ENCODE results near the gene SENP3.

DNA sequence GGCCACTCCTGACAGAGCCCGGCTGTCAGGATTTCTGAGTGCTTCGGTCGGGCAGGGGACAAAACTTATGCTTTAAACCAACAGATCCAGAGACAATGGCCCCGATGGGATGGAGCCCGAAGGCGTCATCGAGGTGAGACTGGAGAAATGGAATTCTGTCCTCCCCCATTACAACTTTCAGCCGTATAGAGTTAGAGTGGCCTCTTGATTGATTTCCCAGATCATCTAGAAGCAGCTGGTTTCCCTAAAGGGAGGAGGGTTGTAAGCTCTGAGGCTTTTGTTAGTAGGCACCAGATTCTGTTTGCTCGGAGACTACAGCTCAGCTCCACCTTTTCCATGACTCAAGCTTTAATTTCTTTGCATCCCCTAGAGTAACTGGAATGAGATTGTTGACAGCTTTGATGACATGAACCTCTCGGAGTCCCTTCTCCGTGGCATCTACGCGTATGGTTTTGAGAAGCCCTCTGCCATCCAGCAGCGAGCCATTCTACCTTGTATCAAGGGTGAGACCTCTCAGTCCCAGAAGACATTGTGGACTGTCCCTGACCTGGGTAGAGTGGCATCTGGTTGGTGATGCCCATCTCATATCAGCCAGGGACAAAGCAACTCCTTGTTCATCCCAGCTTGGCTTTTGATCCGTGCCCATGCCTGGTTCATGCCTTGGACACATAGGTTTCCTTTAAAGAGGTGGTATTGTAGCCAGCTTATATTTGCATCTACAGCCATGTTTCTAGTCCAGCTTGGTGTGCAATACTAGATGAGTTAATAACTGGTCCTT lies 12.6 kb downstream of the SENP3 start:
- TF ChIP-seq, protein P1, sequence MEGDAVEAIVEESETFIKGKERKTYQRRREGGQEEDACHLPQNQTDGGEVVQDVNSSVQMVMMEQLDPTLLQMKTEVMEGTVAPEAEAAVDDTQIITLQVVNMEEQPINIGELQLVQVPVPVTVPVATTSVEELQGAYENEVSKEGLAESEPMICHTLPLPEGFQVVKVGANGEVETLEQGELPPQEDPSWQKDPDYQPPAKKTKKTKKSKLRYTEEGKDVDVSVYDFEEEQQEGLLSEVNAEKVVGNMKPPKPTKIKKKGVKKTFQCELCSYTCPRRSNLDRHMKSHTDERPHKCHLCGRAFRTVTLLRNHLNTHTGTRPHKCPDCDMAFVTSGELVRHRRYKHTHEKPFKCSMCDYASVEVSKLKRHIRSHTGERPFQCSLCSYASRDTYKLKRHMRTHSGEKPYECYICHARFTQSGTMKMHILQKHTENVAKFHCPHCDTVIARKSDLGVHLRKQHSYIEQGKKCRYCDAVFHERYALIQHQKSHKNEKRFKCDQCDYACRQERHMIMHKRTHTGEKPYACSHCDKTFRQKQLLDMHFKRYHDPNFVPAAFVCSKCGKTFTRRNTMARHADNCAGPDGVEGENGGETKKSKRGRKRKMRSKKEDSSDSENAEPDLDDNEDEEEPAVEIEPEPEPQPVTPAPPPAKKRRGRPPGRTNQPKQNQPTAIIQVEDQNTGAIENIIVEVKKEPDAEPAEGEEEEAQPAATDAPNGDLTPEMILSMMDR (IDR thresholded peaks at IDR 0.05): no peak
- TF ChIP-seq EZH2 (IDR thresholded peaks at IDR 0.05): no peak
- TF ChIP-seq EZH2phosphoT487 (IDR thresholded peaks at IDR 0.05): no peak

Data from neural progenitor cell (in vitro differentiated cells).